HG03460 (cell line): ENCODE data around the gene AHNAK.

ENCODE experiments used
- ATAC-seq: cut with Tn5 transposase; IDR thresholded peaks from one replicate; pipeline ENCODE4 v1.9.1; 2021; ENCODE audit not compliant: unreplicated experiment

AHNAK gene

GRCh38 chr11:62443390-62444235 is 103.0 kb downstream of the AHNAK start:
- no peak for ATAC-seq

- ATAC-seq: no peak
Measured at GRCh38 chr11:62439785-62440602, 106.6 kb downstream of the AHNAK start.

- no peak for ATAC-seq
Measured at GRCh38 chr11:62438641-62439040, 108.0 kb downstream of the AHNAK start.

GRCh38 chr11:62437616-62438015 is 109.0 kb downstream of the AHNAK start:
- no peak for ATAC-seq

- no peak for ATAC-seq
Measured at GRCh38 chr11:62435846-62436660, 110.6 kb downstream of the AHNAK start.

GRCh38 chr11:62433904-62434276 is 112.7 kb downstream of the AHNAK start:
- ATAC-seq: no peak

GRCh38 chr11:62433141-62433903 is 113.3 kb downstream of the AHNAK start:
- no peak for ATAC-seq

GRCh38 chr11:62432695-62433094 is 113.9 kb downstream of the AHNAK start:
- ATAC-seq: no peak

GRCh38 chr11:62431171-62431901 is 115.3 kb downstream of the AHNAK start:
- no peak for ATAC-seq

- ATAC-seq: no peak
Measured at GRCh38 chr11:62430425-62430824, 116.2 kb downstream of the AHNAK start.

- no peak for ATAC-seq
Measured at GRCh38 chr11:62428871-62429560, 117.6 kb downstream of the AHNAK start.

GRCh38 chr11:62427630-62428233 is 118.9 kb downstream of the AHNAK start:
- no peak for ATAC-seq

- ATAC-seq: no peak
Measured at GRCh38 chr11:62423012-62423411, 123.6 kb downstream of the AHNAK start.

- ATAC-seq: no peak
Measured at GRCh38 chr11:62421996-62422395, 124.6 kb downstream of the AHNAK start.

GRCh38 chr11:62420882-62421281 is 125.7 kb downstream of the AHNAK start:
- no peak for ATAC-seq

- no peak for ATAC-seq
Measured at GRCh38 chr11:62419943-62420342, 126.7 kb downstream of the AHNAK start.

GRCh38 chr11:62419314-62419929 is 127.2 kb downstream of the AHNAK start:
- no peak for ATAC-seq

GRCh38 chr11:62418733-62419132 is 127.9 kb downstream of the AHNAK start, which contains the start of gene SCGB1A1:
SCGB1A1 (plus strand) TSS chr11:62419033; CDS start chr11:62419096, 63 bp downstream.
- ATAC-seq: no peak
